NCI-H460 (cell line): Measurements from ENCODE around the gene TYRO3. TPM values are rescaled to one million over a fixed set of nuclear protein-coding genes. Genes with fewer than 3 reads are reported as not detected.
"Not testable (repeated sequence)": the region's sequence is repeated elsewhere in the genome, so short reads cannot be mapped to it uniquely, and the experiment has no call there.

Experiments
- DNase-seq: peaks from one replicate; pipeline ENCODE4 v3.0.0-alpha.2; 2016; ENCODE audit warnings: low read depth; ENCODE audit errors: extremely low read depth
- total RNA-seq: library from RNA; depleted of rRNA; stranded (reverse); fragments of >200 nt; shearing (Covaris generic); gene quantifications from 2 replicates; pipeline ENCODE4 v1.2.3, GENCODE V29; 2014

Gene TYRO3
- total RNA-seq, 1 experiment from 2014 or later: 10.6 TPM

GRCh38 chr15:41553731-41554130, 5.3 kb upstream of the TYRO3 start:
- DNase-seq: no peak

GRCh38 chr15:41554343-41554742, 4.7 kb upstream of the TYRO3 start:
- DNase-seq: no peak

GRCh38 chr15:41554915-41555314, 4.1 kb upstream of the TYRO3 start:
- no peak for DNase-seq

- no peak for DNase-seq
Observed at GRCh38 chr15:41556677-41557076, 2.3 kb upstream of the TYRO3 start.

GRCh38 chr15:41557673-41558399, 1.2 kb upstream of the TYRO3 start:
- peak; percentile 45 for DNase-seq

GRCh38 chr15:41559239-41559782, 299 bp downstream of the TYRO3 start:
- no peak for DNase-seq

- no peak for DNase-seq
Observed at GRCh38 chr15:41560572-41560874, 1.5 kb downstream of the TYRO3 start.

GRCh38 chr15:41561104-41561776, 2.2 kb downstream of the TYRO3 start:
- DNase-seq: no peak

- DNase-seq: no peak
Observed at GRCh38 chr15:41561777-41562145, 2.7 kb downstream of the TYRO3 start.

GRCh38 chr15:41562244-41562643, 3.2 kb downstream of the TYRO3 start:
- DNase-seq: no peak

- DNase-seq: no peak
Observed at GRCh38 chr15:41562784-41563198, 3.8 kb downstream of the TYRO3 start.

GRCh38 chr15:41564286-41564959, 5.4 kb downstream of the TYRO3 start:
- no peak for DNase-seq

- no peak for DNase-seq
Observed at GRCh38 chr15:41564960-41565502, 6.0 kb downstream of the TYRO3 start.

GRCh38 chr15:41565702-41566101, 6.7 kb downstream of the TYRO3 start:
- DNase-seq: no peak

- DNase-seq: no peak
Observed at GRCh38 chr15:41566121-41566885, 7.3 kb downstream of the TYRO3 start.

GRCh38 chr15:41567261-41567660, 8.2 kb downstream of the TYRO3 start:
- DNase-seq: no peak

GRCh38 chr15:41567862-41568261, 8.8 kb downstream of the TYRO3 start:
- no peak for DNase-seq

- no peak for DNase-seq
Observed at GRCh38 chr15:41568350-41569017, 9.5 kb downstream of the TYRO3 start.

- not testable (repeated sequence) for DNase-seq
Observed at GRCh38 chr15:41569232-41569631, 10.2 kb downstream of the TYRO3 start.

GRCh38 chr15:41570764-41571163, 11.8 kb downstream of the TYRO3 start:
- no peak for DNase-seq
